BJ (cell line): ENCODE data around the gene DENND1A. TPM values are rescaled to one million over a fixed set of nuclear protein-coding genes. Genes with fewer than 3 reads are reported as not detected.

ENCODE experiments used
- CTCF ChIA-PET: fragments of 350-600 bp; formaldehyde crosslinking; extraction: SDS; loops from one replicate; lab custom pipeline; 2021; ENCODE audit warnings: antibody characterized with exemption, inconsistent platforms; lab: Yijun Ruan, JAX
- POLR2A ChIA-PET: fragments of 300-600 bp; sonication (Branson Sonifier 250); formaldehyde crosslinking; extraction: SDS; loops from one replicate; lab custom pipeline; 2021; ENCODE audit warnings: antibody characterized with exemption; lab: Charles Lee
- DNase-seq: peaks from one replicate; pipeline ENCODE4 v3.0.0-alpha.2; 2011; ENCODE audit warnings: low read depth
- H3K27me3 ChIP-seq: 2 replicates; pipeline ENCODE4 v1.6.0; 2011; ENCODE audit warnings: low read length; ENCODE audit not compliant: control insufficient read depth, insufficient read depth
- H3K36me3 ChIP-seq: 2 replicates; pipeline ENCODE4 v1.5.1; 2011; ENCODE audit warnings: low read length; ENCODE audit not compliant: control insufficient read depth, insufficient read depth
- H3K4me3 ChIP-seq: 2 replicates; pipeline ENCODE4 v1.5.1; 2011; ENCODE audit warnings: low read depth, mild to moderate bottlenecking, control low read depth, low read length
- CTCF ChIP-seq: IDR thresholded peaks from 2 replicates; pipeline ENCODE4 v1.5.1; 2011; ENCODE audit warnings: low read depth, mild to moderate bottlenecking, control low read depth, inconsistent platforms, low read length, moderate library complexity; ENCODE audit not compliant: insufficient read depth
- polyA plus RNA-seq: library from polyadenylated mRNA; depleted of rRNA; stranded (reverse); fragments of >200 nt; gene quantifications from 2 replicates; pipeline ENCODE4 v1.2.3, GENCODE V29; 2011

DENND1A gene
- polyA plus RNA-seq, 1 experiment = 24.0 TPM

DNA sequence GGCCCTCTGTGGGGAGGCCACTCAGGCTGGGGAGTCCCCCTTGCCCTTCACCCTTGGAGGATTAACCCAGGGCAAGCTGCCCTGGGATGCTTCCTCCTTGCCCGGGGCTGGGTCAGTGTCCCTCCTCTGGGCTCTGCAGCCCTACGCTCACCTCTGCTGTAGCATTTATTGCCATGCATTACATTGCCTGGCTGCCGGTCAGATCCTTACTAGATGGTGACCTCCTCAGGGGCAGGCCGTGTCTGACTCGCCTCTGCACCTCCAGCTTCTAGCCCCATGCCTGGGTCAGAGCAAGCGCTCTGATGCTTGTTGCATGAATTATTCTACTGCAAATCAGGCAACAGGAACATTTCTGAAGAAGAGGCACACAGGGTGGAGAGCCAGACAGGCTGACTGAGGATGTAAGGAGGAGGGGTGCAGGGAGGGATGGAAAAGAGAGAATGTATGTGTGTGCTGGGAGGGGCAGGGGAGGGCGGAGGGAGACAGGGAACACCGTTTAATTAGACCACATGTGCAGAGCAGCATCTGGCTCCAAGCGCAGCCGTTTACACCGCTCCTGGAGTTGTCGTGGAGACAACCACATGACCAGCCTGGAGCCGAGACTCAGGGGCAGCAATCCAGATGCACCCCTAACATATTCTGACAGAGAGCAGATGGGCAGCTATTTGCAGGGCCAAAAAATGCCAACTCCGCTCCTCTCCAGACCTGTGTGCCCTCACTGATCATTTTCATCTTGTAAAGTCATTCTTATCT is 456.9 kb downstream of the DENND1A start:
- no peaks in the 10 kb centered on the region for H3K36me3 ChIP-seq
- no peak overlapping the region for H3K4me3 ChIP-seq
- no peak for DNase-seq
- no peak for TF ChIP-seq CTCF
- ChIA-PET CTCF (no interaction called here), POLR2A (interaction anchor here (0.6 kb wide), 1 partner anchor 28 kb away, joined by 3 read pairs; no protein-coding TSS in a partner anchor)
- no peaks in the 10 kb centered on the region for H3K27me3 ChIP-seq

DNA sequence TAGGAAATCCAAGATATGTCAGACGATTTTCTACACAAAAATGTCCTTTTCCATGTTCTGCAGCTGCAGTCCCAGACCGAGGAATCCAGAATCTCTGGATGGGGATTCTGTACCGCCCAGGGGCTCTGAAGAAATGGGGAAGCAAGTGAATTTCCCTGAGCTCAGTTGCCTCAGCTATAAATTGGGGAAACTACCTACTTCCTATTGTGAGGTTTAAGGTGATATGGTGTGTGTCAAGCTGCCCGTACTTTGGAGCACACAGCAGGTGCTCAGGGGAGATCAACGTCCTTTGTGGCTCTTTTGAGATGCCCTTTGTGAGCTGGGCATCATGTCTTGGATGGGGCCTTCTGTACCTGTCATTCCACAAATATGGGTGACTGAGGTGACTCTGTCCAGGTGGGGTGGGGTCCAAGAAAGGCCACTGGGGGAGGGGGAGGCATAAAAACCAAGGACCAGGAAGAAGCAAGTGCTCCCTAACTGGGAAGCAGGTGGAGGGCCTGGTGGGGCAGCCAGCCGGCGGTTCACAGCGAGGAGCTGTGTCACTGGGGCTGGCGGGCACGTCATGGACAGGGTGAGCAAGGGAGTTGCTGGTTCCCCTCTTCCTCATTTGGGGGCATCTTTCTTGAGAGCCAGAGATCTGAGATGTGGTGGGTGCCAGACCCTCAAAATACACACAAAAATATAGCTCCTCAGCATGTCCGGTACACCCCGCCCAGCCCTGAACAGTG is 457.9 kb downstream of the DENND1A start:
- Histone ChIP-seq H3K27me3 (no peaks in the 10 kb centered on the region), H3K36me3 (no peaks in the 10 kb centered on the region), H3K4me3 (no peak overlapping the region)
- POLR2A ChIA-PET = no interaction called here
- TF ChIP-seq CTCF = no peak
- CTCF ChIA-PET = no interaction called here
- no peak for DNase-seq

GRCh38 chr9:123470991-123471770 is 458.7 kb downstream of the DENND1A start:
- CTCF ChIA-PET = no interaction called here
- H3K36me3 ChIP-seq = no peaks in the 10 kb centered on the region
- DNase-seq = no peak
- TF ChIP-seq CTCF = no peak
- H3K27me3 ChIP-seq = no peaks in the 10 kb centered on the region
- no peak overlapping the region for H3K4me3 ChIP-seq
- POLR2A ChIA-PET = no interaction called here

GRCh38 chr9:123470121-123470782 is 459.7 kb downstream of the DENND1A start:
- Histone ChIP-seq H3K27me3 (no peaks in the 10 kb centered on the region), H3K36me3 (no peaks in the 10 kb centered on the region), H3K4me3 (no peak overlapping the region)
- ChIA-PET CTCF (interaction anchor here (1.2 kb wide), 1 partner anchor 11 kb away, joined by 3 read pairs; no protein-coding TSS in a partner anchor), POLR2A (no interaction called here)
- TF ChIP-seq CTCF = no peak
- DNase-seq = no peak
